SKM-1 treated with dmso at 0.1 percent for 144 hours (cell line): Measurements from ENCODE around the gene VAPA.

Experiments used
- DNase-seq: peaks from one replicate; lab custom pipeline; 2025; ENCODE audit not compliant: unreplicated experiment; lab: John Stamatoyannopoulos, UW

Gene VAPA

GRCh38 chr18:9996094-9996493, 82.3 kb downstream of the VAPA start:
- no peak for DNase-seq

GRCh38 chr18:9997711-9998110, 83.9 kb downstream of the VAPA start:
- DNase-seq: no peak

- no peak for DNase-seq
These were observed 84.5 kb downstream of the VAPA start for GRCh38 chr18:9998330-9998729.

GRCh38 chr18:10002280-10002679, 88.5 kb downstream of the VAPA start:
- no peak for DNase-seq

- no peak for DNase-seq
These were observed 89.5 kb downstream of the VAPA start for GRCh38 chr18:10003281-10003680.

- no peak for DNase-seq
These were observed 90.0 kb downstream of the VAPA start for GRCh38 chr18:10003866-10004265.

GRCh38 chr18:10006311-10006893, 92.6 kb downstream of the VAPA start:
- DNase-seq: no peak

- no peak for DNase-seq
These were observed 94.3 kb downstream of the VAPA start for GRCh38 chr18:10008006-10008647.
